AG09319 (cell line): ENCODE data around the gene PHF21B.
A peak's percentile ranks its signal among the peaks of the same experiment; 100 is the strongest.

Source experiments
- DNase-seq: peaks from one replicate; pipeline ENCODE4 v3.0.0-alpha.2; 2010; ENCODE audit warnings: low read depth; ENCODE audit errors: extremely low read depth
- TF ChIP-seq, protein P1 (sequence below): IDR thresholded peaks from 2 replicates; pipeline ENCODE4 v1.5.1; 2011; ENCODE audit warnings: low read depth, mild to moderate bottlenecking, inconsistent platforms, low read length, moderate library complexity

Gene PHF21B

GRCh38 chr22:44935724-44936123 is 74.1 kb downstream of the PHF21B start:
- TF ChIP-seq, protein P1, sequence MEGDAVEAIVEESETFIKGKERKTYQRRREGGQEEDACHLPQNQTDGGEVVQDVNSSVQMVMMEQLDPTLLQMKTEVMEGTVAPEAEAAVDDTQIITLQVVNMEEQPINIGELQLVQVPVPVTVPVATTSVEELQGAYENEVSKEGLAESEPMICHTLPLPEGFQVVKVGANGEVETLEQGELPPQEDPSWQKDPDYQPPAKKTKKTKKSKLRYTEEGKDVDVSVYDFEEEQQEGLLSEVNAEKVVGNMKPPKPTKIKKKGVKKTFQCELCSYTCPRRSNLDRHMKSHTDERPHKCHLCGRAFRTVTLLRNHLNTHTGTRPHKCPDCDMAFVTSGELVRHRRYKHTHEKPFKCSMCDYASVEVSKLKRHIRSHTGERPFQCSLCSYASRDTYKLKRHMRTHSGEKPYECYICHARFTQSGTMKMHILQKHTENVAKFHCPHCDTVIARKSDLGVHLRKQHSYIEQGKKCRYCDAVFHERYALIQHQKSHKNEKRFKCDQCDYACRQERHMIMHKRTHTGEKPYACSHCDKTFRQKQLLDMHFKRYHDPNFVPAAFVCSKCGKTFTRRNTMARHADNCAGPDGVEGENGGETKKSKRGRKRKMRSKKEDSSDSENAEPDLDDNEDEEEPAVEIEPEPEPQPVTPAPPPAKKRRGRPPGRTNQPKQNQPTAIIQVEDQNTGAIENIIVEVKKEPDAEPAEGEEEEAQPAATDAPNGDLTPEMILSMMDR = no peak
- no peak for DNase-seq

DNA sequence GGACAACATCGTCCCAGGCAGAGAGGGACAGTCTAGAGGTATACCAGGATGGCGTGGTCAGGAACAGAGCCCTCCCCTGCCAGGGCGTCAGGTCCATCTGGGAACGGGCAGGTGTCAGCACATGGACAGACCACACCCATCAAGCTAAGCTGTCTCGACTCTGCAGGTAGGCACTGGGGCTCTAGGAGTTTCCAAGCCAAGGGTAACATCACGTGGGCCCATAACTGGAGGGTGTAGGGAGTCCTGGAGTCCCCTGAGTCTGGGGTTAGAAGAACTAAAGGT is 75.4 kb downstream of the PHF21B start:
- DNase-seq = no peak
- TF ChIP-seq, protein P1 = no peak

- DNase-seq = no peak
- TF ChIP-seq, protein P1 = no peak
These were observed 75.9 kb downstream of the PHF21B start for GRCh38 chr22:44933666-44934453.

DNA sequence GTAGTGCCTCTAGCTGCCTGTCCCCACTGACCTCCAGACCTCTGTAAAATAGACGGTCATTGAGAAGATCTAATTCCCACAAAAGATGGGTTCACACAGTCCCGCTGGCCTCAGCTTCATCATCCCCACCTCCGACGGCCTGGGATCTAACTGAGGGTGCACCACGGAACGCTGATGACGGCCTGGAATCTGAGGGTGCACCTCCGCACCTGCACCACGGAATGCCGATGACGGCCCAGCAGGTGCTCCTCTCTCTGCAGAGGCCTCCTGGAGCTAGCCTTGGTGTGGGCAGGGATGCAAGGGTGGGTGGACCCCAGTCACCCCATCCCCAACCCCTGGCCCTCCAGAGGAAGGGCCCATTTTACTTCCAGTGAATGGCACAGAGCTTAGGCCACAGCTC is 77.3 kb downstream of the PHF21B start:
- no peak for DNase-seq
- TF ChIP-seq, protein P1 = no peak

GRCh38 chr22:44931766-44932165 is 78.0 kb downstream of the PHF21B start:
- TF ChIP-seq, protein P1 = no peak
- DNase-seq = no peak

DNA sequence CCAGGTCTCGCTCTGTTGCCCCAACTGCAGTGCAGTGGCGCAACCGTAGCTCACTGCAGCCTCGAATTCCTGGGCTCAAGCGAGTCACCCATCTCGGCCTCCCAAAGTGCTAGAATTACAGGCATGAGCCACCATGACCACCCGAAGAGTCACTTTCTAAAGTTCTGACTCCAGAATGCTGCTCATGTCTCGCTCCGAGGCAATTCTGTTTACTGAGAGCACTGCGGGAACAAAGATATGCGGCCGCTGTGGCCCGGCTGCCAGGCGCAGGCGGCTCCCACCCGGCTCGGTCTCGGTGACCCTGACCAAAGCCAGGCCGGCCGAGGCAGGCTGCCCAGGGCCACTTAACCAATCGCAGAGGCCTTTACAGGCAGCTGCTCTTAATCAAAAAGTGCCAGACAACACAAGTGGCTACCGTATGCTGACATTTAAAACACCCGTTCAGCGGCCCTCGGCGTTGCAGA is 78.7 kb downstream of the PHF21B start:
- DNase-seq = peak; percentile 12
- TF ChIP-seq, protein P1 = no peak

- no peak for DNase-seq
- TF ChIP-seq, protein P1 = no peak
These were observed 79.1 kb downstream of the PHF21B start for GRCh38 chr22:44930711-44931035.
